Transverse colon (tissue), 4 donors: ENCODE results near the gene ATP5ME. TPM values are rescaled to one million over a fixed set of nuclear protein-coding genes. Genes with fewer than 3 reads are reported as not detected.

Experiments
- DNase-seq: peaks from one replicate; pipeline ENCODE4 v3.0.0-alpha.2; 2019
- H3K27ac ChIP-seq, 4 donors: fragments of 200-600 bp; sonication (generic); 2 replicates each; pipeline ENCODE4 v1.5.1; 2016 to 2018; ENCODE audit warnings: inconsistent platforms in 4 of 4
- H3K27me3 ChIP-seq: fragments of 200-600 bp; sonication (generic); 2 replicates; pipeline ENCODE4 v1.5.1; 2017; ENCODE audit warnings: inconsistent platforms
- H3K36me3 ChIP-seq, 4 donors: fragments of 200-600 bp; sonication (generic); 2 replicates each; pipeline ENCODE4 v1.5.1; 2017 to 2019; ENCODE audit warnings: inconsistent platforms in 4 of 4
- H3K4me1 ChIP-seq, 4 donors: fragments of 200-600 bp; sonication (generic); 2 replicates each; pipeline ENCODE4 v1.5.1; 2017 to 2020; ENCODE audit warnings: inconsistent platforms in 4 of 4
- H3K4me3 ChIP-seq, 4 donors: fragments of 200-600 bp; sonication (generic); 1 replicate in 1 of 4; 2 replicates in 3 of 4; pipeline versions ENCODE4 v1.5.1 to v1.6.1; 2017 to 2019; ENCODE audit warnings: inconsistent platforms in 4 of 4
- H3K9me3 ChIP-seq, 2 donors: fragments of 200-600 bp; sonication (generic); 2 replicates each; pipeline ENCODE4 v1.5.1; 2017 to 2019; ENCODE audit warnings: inconsistent platforms in 2 of 2
- CTCF ChIP-seq, 5 experiments: fragments of 200-600 bp in 3 of 5; fragments of 450-650 bp in 2 of 5; sonication (generic) in 3 of 5; IDR thresholded peaks; 1 replicate in 2 of 5; 2 replicates in 3 of 5; pipeline ENCODE4 v1.5.1; 2016 to 2017; ENCODE audit warnings: antibody characterized with exemption in 5 of 5, inconsistent platforms in 3 of 5, mild to moderate bottlenecking in 2 of 5, moderate library complexity in 1 of 5
- EP300 ChIP-seq: sonication (generic); formaldehyde crosslinking; IDR thresholded peaks from one replicate; pipeline ENCODE4 v1.6.1; 2017; ENCODE audit warnings: antibody characterized with exemption, low read depth
- POLR2A ChIP-seq: fragments of 450-650 bp; IDR thresholded peaks from one replicate; pipeline ENCODE4 v1.6.1; 2016; ENCODE audit warnings: antibody characterized with exemption, mild to moderate bottlenecking, moderate library complexity
- POLR2AphosphoS5 ChIP-seq, 3 donors: sonication (generic); formaldehyde crosslinking; IDR thresholded peaks; one replicate each; pipeline ENCODE4 v1.6.1; 2016; ENCODE audit warnings: antibody characterized with exemption in 3 of 3
- WGBS, 2 donors: methylation state at CpG; one replicate each; pipeline ENCODE4 v1.1.5; 2018; ENCODE audit warnings: low coverage in 1 of 2; 5-methylcytosine and 5-hydroxymethylcytosine counted together
- in situ Hi-C, 4 donors: fragments of 200-750 bp; cut with MboI; loops; one replicate each; pipeline versions ENCODE4 v1.15.0 to v1.15.1; 2017; ENCODE audit warnings: low sequenced_read_pairs in 3 of 4, low pct_ligation_motif_present in 1 of 4, low pct_unique_long_range_greater_than_20kb in 1 of 4
- intact Hi-C: fragments of 100-400 bp; cut with DNase I; formaldehyde crosslinking; loops from one replicate; pipeline ENCODE4 v1.15.1; 2023; ENCODE audit warnings: low total_unique reads
- total RNA-seq, 4 donors: library from RNA; depleted of rRNA; stranded (reverse); fragments of >200 nt; gene quantifications; one replicate each; pipeline ENCODE4 v1.1.0, GENCODE V29; 2016

The ATP5ME gene
- total RNA-seq, 4 donors from 2014 or later = 52.0 to 152 (median 148) TPM; not detected in 1

GRCh38 chr4:676871-677235 is 2.8 kb upstream of the ATP5ME start:
- in situ Hi-C loops = no loop called here
- intact Hi-C loops = no loop called here
- peak; percentile 18 for DNase-seq

GRCh38 chr4:675980-676870 is 2.1 kb upstream of the ATP5ME start:
- 75% methylated on average over 19 of the region's 19 CpGs; no CpG with 5 or more reads in 1 of the 2 donors for WGBS, 2 donors
- no peaks in the 10 kb centered on the region for H3K9me3 ChIP-seq
- no peak overlapping the region for H3K4me3 ChIP-seq
- intact Hi-C loops (no loop called here), in situ Hi-C loops (no loop called here)
- peaks cover 0 to 14% (median 6%) of the 10 kb centered on the region in 4 donors for H3K36me3 ChIP-seq
- H3K4me1 ChIP-seq = peaks cover 18 to 44% (median 39%) of the 10 kb centered on the region in 4 donors
- TF ChIP-seq POLR2AphosphoS5 (IDR thresholded peaks at IDR 0.05) = no peak
- no peak for TF ChIP-seq CTCF (IDR thresholded peaks at IDR 0.05)
- no peak for TF ChIP-seq EP300
- TF ChIP-seq POLR2A = no peak
- H3K27ac ChIP-seq = peak overlapping the region in 1 of 4 donors; percentile 95
- peak; percentile 32 for DNase-seq
- no peaks in the 10 kb centered on the region for H3K27me3 ChIP-seq

More at GRCh38 chr4:676871-677235, 2.8 kb upstream of the ATP5ME start:
- H3K27ac ChIP-seq = peak overlapping the region in 1 of 4 donors; percentile 14
- H3K36me3 ChIP-seq = peaks cover 0 to 9% (median 3%) of the 10 kb centered on the region in 4 donors
- WGBS, 2 donors = 78% methylated on average over 8 of the region's 8 CpGs; no CpG with 5 or more reads in 1 of the 2 donors
- no peaks in the 10 kb centered on the region for H3K9me3 ChIP-seq
- TF ChIP-seq CTCF (IDR thresholded peaks at IDR 0.05) = no peak
- TF ChIP-seq EP300 = no peak
- no peak for TF ChIP-seq POLR2A
- no peak for TF ChIP-seq POLR2AphosphoS5 (IDR thresholded peaks at IDR 0.05)
- H3K4me3 ChIP-seq = no peak overlapping the region
- no peaks in the 10 kb centered on the region for H3K27me3 ChIP-seq
- peaks cover 18 to 47% (median 42%) of the 10 kb centered on the region in 4 donors for H3K4me1 ChIP-seq

GRCh38 chr4:675036-675882 is 1.2 kb upstream of the ATP5ME start:
- peak; percentile 21 for DNase-seq
- TF ChIP-seq CTCF (IDR thresholded peaks at IDR 0.05) (peak in 1 of 5 experiments; percentile 9), POLR2A (no peak), POLR2AphosphoS5 (IDR thresholded peaks at IDR 0.05) (no peak), EP300 (no peak)
- Histone ChIP-seq H3K27ac (peak overlapping the region; percentile 93 to 98 (median 94)), H3K4me1 (peaks cover 15 to 34% (median 30%) of the 10 kb centered on the region in 4 donors), H3K27me3 (no peaks in the 10 kb centered on the region), H3K4me3 (peak overlapping the region; percentile 68 to 94 (median 78)), H3K36me3 (peaks cover 0 to 14% (median 6%) of the 10 kb centered on the region in 4 donors), H3K9me3 (no peaks in the 10 kb centered on the region)
- in situ Hi-C loops = no loop called here
- 52% methylated on average over 20 of the region's 26 CpGs; no CpG with 5 or more reads in 1 of the 2 donors for WGBS, 2 donors
- intact Hi-C loops = no loop called here
